Measurements from ENCODE around the gene KCNJ15. TPM values are rescaled to one million over a fixed set of nuclear protein-coding genes. Genes with fewer than 3 reads are reported as not detected.

KCNJ15 gene
- total and polyA plus RNA-seq, 2 of the 8 experiments (the other 6 are each of a cell fraction or from before 2014, with no cell fraction given) = under 0.01 TPM; not detected in 1

- TF ChIP-seq EGR1 (IDR thresholded peaks at IDR 0.05; ENCODE audit: borderline replicate concordance, low read depth, low read length) (no peak), SP2 (IDR thresholded peaks at IDR 0.05; ENCODE audit: low read length) (no peak), BACH1 (IDR thresholded peaks at IDR 0.05; ENCODE audit: low read length) (no peak), RXRA (IDR thresholded peaks at IDR 0.05; ENCODE audit: insufficient read depth, low read depth, low read length) (no peak), NRF1 (IDR thresholded peaks at IDR 0.05; ENCODE audit: low read depth, low read length) (no peak), TEAD4 (IDR thresholded peaks at IDR 0.05; ENCODE audit: low read depth, low read length) (no peak), KDM4A (IDR thresholded peaks at IDR 0.05; ENCODE audit: low read depth, low read length, severe bottlenecking) (no peak), RFX5 (IDR thresholded peaks at IDR 0.05; ENCODE audit: borderline replicate concordance, low read depth, low read length) (no peak), POLR2AphosphoS5 (IDR thresholded peaks at IDR 0.05; ENCODE audit: low read depth, low read length) (no peak), SP4 (IDR thresholded peaks at IDR 0.05; ENCODE audit: low read length) (no peak)
- Histone ChIP-seq H4K20me1 (replicated peaks in 1 of 2; ENCODE audit: control insufficient read depth in 1 of 2, insufficient read depth in 2 of 2, low read length in 2 of 2) (no peaks in the 10 kb centered on the region), H3K79me1 (ENCODE audit: low read depth, low read length) (no peaks in the 10 kb centered on the region), H2BK120ac (replicated peaks; ENCODE audit: low read depth, low read length) (no peak overlapping the region), H3K14ac (ENCODE audit: insufficient read length) (no peak overlapping the region), H3K9ac (replicated peaks in 1 of 4; ENCODE audit: extremely low read depth in 1 of 4, low read depth in 3 of 4, low read length in 3 of 4) (no peak overlapping the region), H4K5ac (ENCODE audit: insufficient read length, low read depth, low read length) (no peak overlapping the region), H2BK20ac (ENCODE audit: low read length) (no peak overlapping the region), H2BK12ac (ENCODE audit: low read depth, low read length) (no peak overlapping the region), H3K27me3 (replicated peaks in 1 of 4; ENCODE audit: control insufficient read depth in 3 of 4, extremely low read depth in 1 of 4, insufficient read depth in 3 of 4, low read length in 3 of 4) (peaks cover 0 to 1% (median 0%) of the 10 kb centered on the region in 4 experiments; a peak in 1 of 7 replicates), H3K4me1 (replicated peaks in 1 of 4; ENCODE audit: control insufficient read depth in 3 of 4, insufficient read depth in 4 of 4, low read length in 3 of 4) (peaks cover 2 to 10% (median 4%) of the 10 kb centered on the region in 4 experiments), H2AK5ac (ENCODE audit: low read depth, low read length) (no peak overlapping the region), H3K27ac (ENCODE audit: low read depth, low read length) (no peak overlapping the region), H3K23me2 (ENCODE audit: low read depth, low read length) (no peaks in the 10 kb centered on the region), H3K18ac (ENCODE audit: extremely low read depth, low read length) (no peak overlapping the region), H3K4me3 (ENCODE audit: extremely low read depth in 1 of 4, insufficient read depth in 2 of 4, low read depth in 3 of 4, low read length in 4 of 4) (no peak overlapping the region), H2AFZ (ENCODE audit: low read length) (no peak overlapping the region), H3K79me2 (ENCODE audit: control insufficient read depth in 1 of 2, insufficient read depth in 2 of 2, low read length in 2 of 2) (no peaks in the 10 kb centered on the region), H3K4me2 (ENCODE audit: insufficient read depth in 1 of 2, low read depth in 2 of 2, low read length in 2 of 2) (no peak overlapping the region), H3K36me3 (ENCODE audit: control insufficient read depth in 2 of 4, insufficient read depth in 4 of 4, low read length in 3 of 4) (no peaks in the 10 kb centered on the region), H3K9me3 (ENCODE audit: insufficient read depth in 2 of 2, low read depth in 1 of 2, low read length in 1 of 2) (no peaks in the 10 kb centered on the region), H2BK15ac (ENCODE audit: low read length) (no peak overlapping the region), H2BK5ac (ENCODE audit: low read depth, low read length) (no peak overlapping the region), H3K23ac (ENCODE audit: insufficient read length) (no peak overlapping the region), H3K4ac (replicated peaks; ENCODE audit: insufficient read length, low read depth, low read length) (no peak overlapping the region), H4K8ac (ENCODE audit: extremely low read depth, insufficient read depth, low read length) (no peak overlapping the region), H4K91ac (replicated peaks; ENCODE audit: insufficient read length, low read length) (no peak overlapping the region), H3K56ac (replicated peaks; ENCODE audit: insufficient read length, low read depth, low read length) (no peak overlapping the region)
- DNase-seq (ENCODE audit: low read depth in 1 of 2, low spot score in 2 of 2) = no peak
- POLR2A ChIA-PET (ENCODE audit: partially characterized antibody) = interaction anchor here (0.6 kb wide), 1 partner anchor 85 kb away, joined by 3 read pairs; no protein-coding TSS in a partner anchor
- no peak for FAIRE-seq
- CTCF ChIA-PET (ENCODE audit: partially characterized antibody) = interaction anchor here (1.0 kb wide), 1 partner anchor 11 kb away, joined by 3 read pairs; no protein-coding TSS in a partner anchor
- 91% methylated on average over 5 of the region's 5 CpGs; no CpG with 5 or more reads in 1 of the 2 experiments for WGBS, 2 experiments (ENCODE audit: extremely low coverage in 1 of 2, insufficient coverage in 1 of 2, insufficient read length in 1 of 2, insufficient replicate concordance in 2 of 2, low coverage in 1 of 2, low lambda C conversion rate in 2 of 2, missing lambda C conversion rate in 1 of 2)
Observed at GRCh38 chr21:38291874-38292273, 35.1 kb downstream of the KCNJ15 start.

Data from H1 (cell line).